GM21723 (cell line): ENCODE results near the gene TMTC4.

Experiments
- ATAC-seq: cut with Tn5 transposase; IDR thresholded peaks from one replicate; pipeline ENCODE4 v1.9.1; 2021; ENCODE audit warnings: mild to moderate bottlenecking, moderate library complexity; ENCODE audit not compliant: unreplicated experiment

TMTC4 gene

GRCh38 chr13:100667894-100668293 is 6.7 kb downstream of the TMTC4 start:
- no peak for ATAC-seq

- ATAC-seq = no peak
Observed at GRCh38 chr13:100666124-100666523, 8.5 kb downstream of the TMTC4 start.

GRCh38 chr13:100665403-100665802 is 9.2 kb downstream of the TMTC4 start:
- ATAC-seq = no peak

- no peak for ATAC-seq
Observed at GRCh38 chr13:100664171-100664900, 10.3 kb downstream of the TMTC4 start.

DNA sequence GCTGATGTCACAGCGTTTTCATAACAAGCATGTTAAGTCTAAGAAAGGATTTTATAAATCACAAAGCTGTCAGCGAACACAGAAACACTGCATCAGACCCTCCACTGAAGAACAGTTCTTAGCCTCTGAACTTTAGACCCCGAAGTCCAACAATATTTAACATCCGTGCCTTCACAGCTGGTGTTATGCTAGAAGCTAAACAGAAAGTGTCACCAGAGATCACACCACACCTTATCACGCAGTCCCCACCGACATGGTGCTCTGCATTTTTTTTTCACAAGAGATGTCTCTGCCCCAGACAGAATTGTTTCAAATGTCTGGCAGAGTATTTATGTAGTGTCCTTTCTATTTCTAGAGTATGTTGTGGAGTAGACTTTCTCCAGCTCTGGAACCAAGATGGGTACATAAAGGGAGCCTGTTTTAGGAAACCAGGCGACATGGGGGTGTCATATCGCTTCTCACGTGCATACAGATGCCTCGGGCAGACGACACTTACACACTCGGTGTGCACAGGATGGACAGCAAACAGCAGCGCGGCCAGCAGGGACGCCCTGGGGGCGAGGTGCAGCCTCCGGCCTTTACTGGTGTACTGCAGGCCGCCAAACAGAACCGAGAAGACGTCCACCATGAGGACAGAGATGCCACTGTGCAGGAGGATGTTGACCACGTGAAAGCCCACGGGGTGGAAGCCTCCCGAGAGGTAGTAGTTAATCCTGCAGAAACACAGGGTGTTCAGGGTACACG is 12.0 kb downstream of the TMTC4 start:
- no peak for ATAC-seq

- ATAC-seq = no peak
Observed at GRCh38 chr13:100660761-100661160, 13.8 kb downstream of the TMTC4 start.

GRCh38 chr13:100659578-100659977 is 15.0 kb downstream of the TMTC4 start:
- ATAC-seq = no peak

DNA sequence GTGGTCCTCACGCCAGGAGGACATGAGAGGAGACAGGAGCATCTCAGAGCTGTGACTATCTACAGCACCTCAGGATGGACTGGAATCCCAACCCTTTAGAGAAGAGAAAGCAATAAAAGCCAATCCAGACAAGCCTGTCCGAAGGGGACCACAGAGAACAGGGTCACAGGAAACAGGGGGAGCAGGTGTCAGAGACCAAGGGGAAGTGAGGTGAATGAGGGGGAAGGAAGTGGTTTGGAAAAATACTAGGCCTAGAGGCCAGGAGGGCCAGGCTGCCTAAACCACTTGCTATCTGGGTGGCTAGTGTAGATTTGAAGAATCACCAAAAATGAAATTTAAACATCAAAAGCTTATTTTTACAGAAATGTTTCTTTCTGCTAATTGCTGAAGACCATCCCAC is 16.2 kb downstream of the TMTC4 start:
- ATAC-seq = peak; percentile 78

GRCh38 chr13:100657881-100658315 is 16.7 kb downstream of the TMTC4 start:
- ATAC-seq = no peak

DNA sequence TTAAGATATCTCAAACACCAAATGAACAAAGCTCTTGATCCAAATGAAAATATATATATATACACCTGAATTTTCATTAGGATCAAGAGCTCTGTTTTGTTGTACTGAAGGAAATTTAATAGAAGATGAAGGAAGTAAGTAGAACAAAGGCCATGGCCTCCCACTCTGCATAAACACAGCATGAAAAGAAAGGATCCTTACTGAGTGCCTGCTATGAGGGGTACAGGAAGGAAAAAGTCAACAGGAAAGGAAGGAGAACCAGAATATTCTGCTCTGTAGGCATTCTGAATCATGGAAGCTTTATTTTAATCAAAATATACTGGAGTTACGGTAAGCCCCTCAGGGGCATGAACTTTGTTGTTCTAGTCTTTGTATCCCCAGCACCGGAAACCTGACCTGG is 22.1 kb downstream of the TMTC4 start:
- no peak for ATAC-seq

GRCh38 chr13:100650326-100650725 is 24.3 kb downstream of the TMTC4 start:
- ATAC-seq = no peak

GRCh38 chr13:100648354-100648753 is 26.2 kb downstream of the TMTC4 start:
- no peak for ATAC-seq

DNA sequence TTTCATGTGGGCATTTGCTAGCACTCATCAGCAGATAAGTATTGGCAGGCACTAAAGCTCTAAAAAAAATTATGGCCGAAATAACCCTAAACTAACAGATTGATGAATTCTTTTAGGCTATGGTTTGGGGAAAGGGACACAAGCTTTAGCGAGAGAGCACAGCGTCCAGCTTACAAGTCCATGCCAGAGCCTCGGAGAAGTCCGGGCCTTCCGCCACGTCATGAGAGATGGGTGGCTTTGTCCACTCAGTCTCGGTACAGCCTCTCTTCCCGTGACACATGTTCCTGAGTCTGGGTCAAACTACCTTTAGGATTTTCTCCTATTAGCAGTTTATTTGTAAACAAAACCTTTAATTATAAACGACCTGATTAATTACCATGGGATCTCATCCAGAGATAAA is 27.7 kb downstream of the TMTC4 start:
- ATAC-seq = no peak

DNA sequence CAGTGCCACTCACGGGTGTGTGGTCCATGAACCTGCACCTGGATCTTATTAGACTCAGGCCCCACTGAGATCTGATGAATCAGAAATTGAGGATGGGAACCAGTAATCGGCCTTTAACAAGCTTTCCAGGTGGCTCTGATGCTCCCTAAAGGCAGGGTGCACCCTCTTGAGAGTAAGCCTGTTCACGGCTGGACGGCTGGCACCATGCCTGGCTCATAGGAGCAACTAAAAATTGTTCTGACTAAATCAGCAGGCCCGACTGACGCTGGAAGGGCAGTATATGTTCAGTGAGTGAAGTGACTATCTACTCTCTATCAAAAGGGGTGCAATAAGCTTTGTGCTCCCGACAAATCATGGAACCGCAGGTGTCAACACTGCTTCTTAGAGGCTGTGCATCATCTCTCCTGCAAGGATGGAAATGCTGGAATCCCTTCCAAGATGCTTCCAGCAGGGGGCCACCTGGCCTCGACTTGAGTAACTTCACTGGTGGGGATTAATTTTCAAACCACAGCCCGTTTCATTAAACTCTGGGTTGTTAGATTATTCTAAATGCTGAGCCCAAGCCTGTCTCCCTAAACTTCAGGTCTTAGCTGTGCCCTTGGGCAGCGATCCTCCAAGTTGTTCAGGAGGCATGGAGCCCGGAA is 28.4 kb downstream of the TMTC4 start:
- ATAC-seq = no peak

DNA sequence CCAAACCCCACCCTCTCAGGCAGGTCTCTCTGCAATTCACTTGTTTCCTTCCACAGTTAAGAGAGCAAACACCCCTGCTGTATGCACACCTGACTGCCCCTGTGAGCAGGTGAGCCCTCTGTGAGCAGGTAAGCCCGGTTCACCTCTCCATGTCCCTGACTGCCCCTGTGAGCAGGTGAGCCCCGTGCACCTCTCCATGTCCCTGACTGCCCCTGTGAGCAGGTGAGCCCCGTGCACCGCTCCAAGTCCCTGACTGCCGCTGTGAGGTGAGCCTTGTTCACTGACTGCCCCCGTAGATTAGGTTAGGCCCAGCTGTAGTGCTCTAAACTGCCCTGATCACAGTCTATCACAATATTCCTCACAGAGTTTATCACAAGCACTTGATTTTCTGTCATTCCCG is 29.2 kb downstream of the TMTC4 start:
- no peak for ATAC-seq

DNA sequence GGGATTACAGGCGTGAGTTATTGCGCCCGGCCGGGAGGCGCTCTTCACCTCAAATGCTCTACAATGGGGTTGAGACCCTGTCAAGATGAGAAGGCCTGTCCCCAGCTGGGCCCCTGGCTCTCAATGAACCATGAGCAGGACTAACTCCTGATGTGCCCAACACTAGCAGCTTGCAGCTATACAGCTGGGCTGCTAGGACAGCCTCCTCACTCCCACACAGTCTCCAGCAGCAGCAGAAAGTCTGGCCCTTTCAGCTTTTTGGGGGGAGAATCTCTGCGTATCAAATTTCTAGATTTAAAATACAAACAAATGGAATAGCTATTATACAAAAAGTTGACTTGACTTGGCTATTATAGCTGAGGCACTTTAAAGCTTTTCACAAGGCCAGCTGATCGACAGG is 30.2 kb downstream of the TMTC4 start:
- no peak for ATAC-seq

DNA sequence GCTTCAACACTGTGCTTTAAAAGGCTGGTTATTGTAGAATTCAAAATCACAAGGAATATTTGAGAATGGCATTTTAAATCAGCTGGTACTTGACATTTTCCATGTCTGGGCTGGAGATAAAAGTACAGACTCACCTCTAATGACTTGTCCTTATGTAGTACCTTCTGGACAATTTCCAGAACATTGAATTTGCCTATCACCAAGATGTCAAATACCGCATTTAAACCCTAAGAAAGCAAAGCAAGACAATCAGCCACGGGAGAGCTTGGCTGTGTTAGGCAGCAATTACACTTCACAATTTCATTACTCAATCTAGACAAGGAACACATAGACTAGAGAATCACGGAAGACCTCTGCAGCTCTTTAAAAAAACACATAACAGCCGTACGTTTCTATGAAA is 36.8 kb downstream of the TMTC4 start:
- no peak for ATAC-seq

- no peak for ATAC-seq
Observed at GRCh38 chr13:100637380-100637779, 37.2 kb downstream of the TMTC4 start.

DNA sequence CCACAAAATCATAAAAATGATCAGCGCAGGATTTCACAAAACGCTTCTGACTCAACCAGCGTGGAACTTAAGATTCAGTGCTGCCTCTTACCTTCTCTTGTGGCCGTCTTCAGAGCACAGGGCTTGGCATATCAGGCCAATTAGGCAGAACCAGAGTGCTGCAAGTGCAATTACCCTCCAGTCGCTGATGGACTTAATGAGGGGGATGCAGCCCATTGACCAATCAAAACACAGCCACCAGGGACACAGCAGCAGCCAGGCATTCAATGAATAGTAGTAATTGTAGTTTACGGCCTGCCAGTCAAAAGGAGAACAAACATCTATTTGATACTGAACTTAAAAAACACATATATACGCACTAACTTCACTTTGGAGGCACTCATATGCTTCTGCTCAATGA is 38.2 kb downstream of the TMTC4 start:
- no peak for ATAC-seq

- no peak for ATAC-seq
Observed at GRCh38 chr13:100636004-100636403, 38.6 kb downstream of the TMTC4 start.

DNA sequence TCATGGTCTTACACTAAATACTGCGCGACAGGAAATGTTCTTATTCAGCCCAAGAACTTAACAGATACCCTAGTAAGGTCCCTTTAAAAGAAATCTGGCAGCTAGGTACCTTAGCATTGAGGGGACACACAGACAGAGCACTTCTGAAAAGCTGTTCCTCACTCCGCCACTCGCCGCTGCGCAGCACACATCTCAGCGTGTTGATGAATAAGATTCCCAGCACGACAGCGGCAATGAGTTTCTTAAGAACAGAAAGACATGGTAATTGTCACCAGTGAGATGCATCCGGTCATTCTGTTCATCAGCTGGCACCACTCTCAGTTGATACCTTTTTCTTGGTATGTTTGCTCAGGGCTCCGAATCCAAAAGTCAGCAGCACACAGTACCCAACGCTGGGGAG is 39.9 kb downstream of the TMTC4 start:
- no peak for ATAC-seq

GRCh38 chr13:100633461-100633860 is 41.1 kb downstream of the TMTC4 start:
- no peak for ATAC-seq
